ENCODE data around the gene MFSD6L.

Gene MFSD6L

DNA sequence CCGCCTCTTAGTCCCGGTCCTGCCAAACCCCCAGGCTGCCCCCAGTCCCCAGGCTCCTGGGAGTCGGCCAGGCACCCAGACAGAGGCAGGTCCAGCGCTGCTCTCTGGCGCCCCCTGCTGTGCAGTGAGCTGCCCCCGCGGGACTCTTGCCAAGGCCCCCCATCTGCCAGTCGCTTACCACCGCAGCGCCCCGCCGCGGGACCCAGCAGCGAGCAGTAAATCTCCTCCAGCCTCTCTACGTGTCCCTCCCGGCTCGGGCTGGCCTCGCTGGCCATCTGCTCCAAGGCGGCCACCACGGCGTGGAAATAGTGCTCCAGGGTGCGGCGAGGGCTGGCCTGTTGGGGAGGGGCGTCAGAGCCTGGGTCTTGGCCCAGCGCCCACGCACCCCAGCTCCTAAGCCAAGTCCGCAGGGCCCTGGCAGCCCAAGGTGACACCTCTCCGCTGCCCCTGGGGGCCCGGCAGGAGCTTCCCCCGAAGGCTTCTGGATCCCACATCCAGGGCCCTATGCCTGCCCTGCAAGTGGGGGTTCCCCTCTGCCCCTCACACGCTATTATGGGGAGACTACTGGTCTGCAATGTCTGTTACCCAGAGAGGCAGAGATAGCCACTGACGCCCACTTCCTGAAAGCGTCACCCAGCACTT, 33.7 kb upstream of the MFSD6L start:
- no peaks in the 10 kb centered on the region for H3K4me1 Mint-ChIP-seq (ENCODE audit: low read depth)
- H3K27me3 Mint-ChIP-seq (ENCODE audit: low read depth): no peaks in the 10 kb centered on the region
- peak; percentile 14 for DNase-seq (ENCODE audit: low spot score)
- H3K4me3 Mint-ChIP-seq: no peak overlapping the region
- H3K9me3 Mint-ChIP-seq: no peaks in the 10 kb centered on the region
- no peak overlapping the region for H3K27ac Mint-ChIP-seq
- peaks cover 24% of the 10 kb centered on the region for H3K36me3 Mint-ChIP-seq (ENCODE audit: low read depth)

DNA sequence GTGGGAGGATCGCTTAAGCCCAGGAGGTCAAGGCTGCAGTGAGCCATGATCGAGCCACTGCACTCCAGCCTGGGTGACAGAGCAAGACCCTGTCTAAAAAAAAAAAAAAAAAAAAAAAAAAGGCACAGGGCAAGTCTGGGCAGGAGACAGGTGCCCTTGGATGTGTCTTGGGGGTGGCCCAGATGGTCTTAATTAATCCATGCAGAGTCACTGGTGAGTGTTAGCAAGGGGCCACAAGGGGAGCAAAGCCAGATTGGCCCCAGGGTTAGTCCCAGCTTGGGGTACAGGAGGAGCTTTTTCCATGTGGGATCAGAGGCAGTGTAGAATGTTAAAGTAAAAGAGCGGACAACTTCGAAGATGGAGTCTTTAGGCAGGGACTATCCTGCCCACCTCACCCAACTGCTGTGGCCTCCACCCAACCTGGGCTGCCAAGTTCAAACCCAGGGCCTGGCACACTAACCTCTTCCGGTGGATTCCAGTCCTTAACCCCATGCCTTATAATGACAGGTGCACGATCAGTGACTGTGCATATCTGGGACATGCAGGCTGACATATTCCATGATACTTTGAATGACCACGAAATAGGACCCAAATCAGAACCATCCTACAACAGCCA, 32.2 kb upstream of the MFSD6L start:
- peaks cover 20% of the 10 kb centered on the region for H3K36me3 Mint-ChIP-seq (ENCODE audit: low read depth)
- no peak for DNase-seq (ENCODE audit: low spot score)
- no peak overlapping the region for H3K27ac Mint-ChIP-seq
- H3K4me3 Mint-ChIP-seq: no peak overlapping the region
- no peaks in the 10 kb centered on the region for H3K9me3 Mint-ChIP-seq
- H3K27me3 Mint-ChIP-seq (ENCODE audit: low read depth): no peaks in the 10 kb centered on the region
- H3K4me1 Mint-ChIP-seq (ENCODE audit: low read depth): no peaks in the 10 kb centered on the region

DNA sequence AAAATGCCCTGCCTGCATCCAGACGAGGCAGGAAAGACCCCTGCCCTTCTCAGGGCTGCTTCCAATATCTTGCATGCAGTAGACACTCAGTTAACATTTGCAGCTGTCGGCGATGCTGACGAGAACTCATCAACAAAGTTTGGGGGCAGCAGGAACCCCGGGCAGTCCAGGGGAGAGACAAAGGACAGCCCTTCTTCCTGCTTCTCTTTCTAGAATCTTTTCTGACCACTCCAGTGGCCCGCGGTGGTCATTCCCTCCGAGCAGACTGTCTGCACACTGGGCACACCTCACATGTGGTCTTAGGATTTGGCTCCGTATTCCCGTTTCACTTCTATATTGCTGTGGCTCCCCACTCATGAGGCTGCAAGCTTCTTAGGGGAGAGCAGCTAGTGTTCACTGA, 31.0 kb upstream of the MFSD6L start:
- Mint-ChIP-seq H3K4me3 (no peak overlapping the region), H3K4me1 (ENCODE audit: low read depth) (no peaks in the 10 kb centered on the region), H3K36me3 (ENCODE audit: low read depth) (peaks cover 14% of the 10 kb centered on the region), H3K27ac (no peak overlapping the region), H3K27me3 (ENCODE audit: low read depth) (no peaks in the 10 kb centered on the region), H3K9me3 (peaks cover 3% of the 10 kb centered on the region)
- DNase-seq (ENCODE audit: low spot score): no peak

DNA sequence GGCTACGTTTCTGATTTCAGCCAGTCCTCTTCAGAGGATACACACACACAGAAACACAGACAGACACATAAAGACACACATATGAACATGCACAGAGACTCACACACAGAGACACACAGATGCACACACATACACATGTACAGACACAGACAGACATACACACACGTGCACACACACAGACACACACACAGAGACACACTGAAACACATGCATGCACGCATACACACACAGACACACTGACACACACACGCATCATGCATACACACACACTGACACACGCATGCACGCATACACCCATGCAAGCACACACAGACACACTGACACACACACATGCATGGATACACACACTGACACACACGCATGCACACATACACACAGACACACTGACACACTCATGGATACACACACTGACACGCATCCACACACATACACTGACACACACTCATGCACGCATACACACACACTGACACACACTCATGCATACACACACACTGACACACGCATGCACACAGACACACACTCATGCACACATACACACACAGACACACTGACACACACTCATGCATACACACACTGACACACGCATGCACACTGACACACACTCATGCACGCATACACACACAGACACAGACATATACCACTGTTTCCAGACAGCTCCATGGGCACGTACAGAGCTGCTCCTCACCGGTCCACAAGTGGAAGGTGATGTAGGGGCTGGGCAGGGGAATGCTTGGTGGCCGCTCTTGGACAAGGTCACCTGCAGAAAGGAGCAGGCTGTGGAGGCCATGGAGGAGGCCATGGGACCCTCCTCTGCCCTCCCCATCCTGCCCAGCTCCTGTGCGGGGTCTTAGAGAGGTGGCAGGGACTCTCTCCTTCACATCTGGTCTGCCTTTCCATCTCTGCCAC, 30.1 kb upstream of the MFSD6L start:
- H3K4me3 Mint-ChIP-seq: no peak overlapping the region
- no peak overlapping the region for H3K27ac Mint-ChIP-seq
- H3K4me1 Mint-ChIP-seq (ENCODE audit: low read depth): no peaks in the 10 kb centered on the region
- peaks cover 11% of the 10 kb centered on the region for H3K9me3 Mint-ChIP-seq
- H3K36me3 Mint-ChIP-seq (ENCODE audit: low read depth): peaks cover 14% of the 10 kb centered on the region
- H3K27me3 Mint-ChIP-seq (ENCODE audit: low read depth): no peaks in the 10 kb centered on the region
- DNase-seq (ENCODE audit: low spot score): no peak

DNA sequence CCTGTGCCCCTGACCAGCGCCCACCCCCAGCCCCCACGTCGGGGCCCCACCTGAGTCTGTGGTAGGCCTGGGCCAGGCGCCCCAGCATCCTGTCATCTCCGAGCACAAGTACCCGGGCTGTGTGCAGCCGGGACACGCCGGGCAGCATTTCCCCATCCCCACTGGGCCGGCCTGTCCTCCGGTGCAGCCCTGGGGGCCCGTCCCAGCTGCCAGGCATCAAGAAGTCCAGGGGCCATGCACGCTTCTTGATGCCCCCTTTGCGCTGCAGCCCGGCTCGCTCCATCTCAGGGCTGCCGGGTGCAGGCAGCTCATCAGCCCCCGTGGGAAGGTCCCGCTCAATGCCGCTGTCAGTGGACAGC, 29.3 kb upstream of the MFSD6L start:
- Mint-ChIP-seq H3K4me1 (ENCODE audit: low read depth) (no peaks in the 10 kb centered on the region), H3K36me3 (ENCODE audit: low read depth) (peaks cover 11% of the 10 kb centered on the region), H3K27me3 (ENCODE audit: low read depth) (no peaks in the 10 kb centered on the region), H3K4me3 (no peak overlapping the region), H3K27ac (no peak overlapping the region), H3K9me3 (peaks cover 12% of the 10 kb centered on the region)
- no peak for DNase-seq (ENCODE audit: low spot score)

DNA sequence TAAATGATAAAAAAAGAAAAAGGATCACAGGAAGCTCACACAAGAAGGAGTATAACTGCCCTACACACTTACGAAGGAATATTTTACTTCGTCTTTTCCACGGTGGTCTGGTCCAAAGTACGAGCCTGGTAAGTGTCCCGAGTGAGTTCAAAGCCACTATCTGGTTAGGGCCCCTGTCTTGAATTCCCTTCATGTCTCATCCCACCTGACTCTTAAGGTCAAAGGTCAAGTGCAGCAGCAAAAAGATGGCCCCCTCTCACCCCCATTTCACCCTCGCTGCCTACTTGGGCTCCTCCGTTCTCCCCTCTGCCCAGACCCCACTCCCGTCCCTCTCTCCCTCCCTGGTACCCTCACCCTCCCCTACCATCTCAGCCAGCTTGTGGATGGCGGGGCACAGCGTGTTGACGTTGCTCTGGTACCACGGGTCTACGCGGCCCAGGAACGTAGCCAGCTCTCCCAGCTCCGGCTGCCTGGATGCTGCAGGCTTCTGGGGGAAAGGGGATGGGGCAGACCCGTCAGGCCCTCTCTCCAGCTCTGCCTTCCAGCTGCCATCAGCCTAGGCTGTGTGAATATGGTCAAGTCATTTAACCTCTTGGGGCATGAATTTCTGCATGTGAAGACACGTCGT, 27.8 kb upstream of the MFSD6L start:
- Mint-ChIP-seq H3K9me3 (peaks cover 12% of the 10 kb centered on the region), H3K27me3 (ENCODE audit: low read depth) (no peaks in the 10 kb centered on the region), H3K4me3 (no peak overlapping the region), H3K36me3 (ENCODE audit: low read depth) (peaks cover 21% of the 10 kb centered on the region), H3K27ac (no peak overlapping the region), H3K4me1 (ENCODE audit: low read depth) (no peaks in the 10 kb centered on the region)
- DNase-seq (ENCODE audit: low spot score): no peak

DNA sequence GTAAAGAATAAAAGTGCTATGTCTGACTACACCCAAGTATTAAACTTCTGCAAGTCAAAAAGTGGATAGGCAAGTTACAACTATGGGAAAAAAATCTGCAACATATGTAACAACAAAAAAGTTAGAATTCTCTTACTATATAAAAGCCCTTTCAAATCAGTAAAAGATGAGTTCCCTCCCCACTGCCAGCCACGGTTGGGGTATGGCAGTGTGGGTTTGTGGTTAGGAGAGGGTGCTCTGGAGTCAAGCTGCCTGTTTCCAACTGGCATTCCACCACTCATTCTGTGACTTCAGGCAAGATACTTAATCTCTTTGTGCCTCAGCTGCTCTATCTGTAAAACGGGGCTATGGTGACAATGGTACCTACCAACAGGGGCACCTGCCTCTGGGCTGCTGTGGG, 26.6 kb upstream of the MFSD6L start:
- Mint-ChIP-seq H3K36me3 (ENCODE audit: low read depth) (peaks cover 22% of the 10 kb centered on the region), H3K27ac (no peak overlapping the region), H3K4me1 (ENCODE audit: low read depth) (no peaks in the 10 kb centered on the region), H3K4me3 (no peak overlapping the region), H3K27me3 (ENCODE audit: low read depth) (no peaks in the 10 kb centered on the region), H3K9me3 (peaks cover 12% of the 10 kb centered on the region)
- no peak for DNase-seq (ENCODE audit: low spot score)

DNA sequence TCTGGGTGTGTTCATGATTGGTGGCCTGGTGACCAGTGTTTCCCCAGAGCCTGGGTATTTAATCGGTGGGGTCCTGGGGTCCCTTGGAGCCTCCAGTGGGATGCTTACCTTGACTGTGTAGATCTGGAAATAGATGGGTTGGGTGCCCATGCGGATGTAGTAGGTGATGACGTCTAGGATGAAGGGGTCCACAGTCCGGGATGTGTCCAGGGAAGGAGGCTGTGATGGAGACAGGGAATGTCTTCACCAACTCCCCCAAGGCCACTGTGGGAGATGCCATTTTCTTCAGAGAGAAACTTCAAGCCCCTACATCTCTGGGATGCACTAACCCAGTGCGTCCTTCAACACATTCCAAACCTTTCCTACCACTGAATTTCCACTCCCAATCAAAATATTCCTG, 24.1 kb upstream of the MFSD6L start:
- DNase-seq (ENCODE audit: low spot score): no peak
- Mint-ChIP-seq H3K4me1 (ENCODE audit: low read depth) (no peaks in the 10 kb centered on the region), H3K36me3 (ENCODE audit: low read depth) (peaks cover 27% of the 10 kb centered on the region), H3K27me3 (ENCODE audit: low read depth) (no peaks in the 10 kb centered on the region), H3K4me3 (no peak overlapping the region), H3K9me3 (peaks cover 12% of the 10 kb centered on the region), H3K27ac (no peak overlapping the region)

DNA sequence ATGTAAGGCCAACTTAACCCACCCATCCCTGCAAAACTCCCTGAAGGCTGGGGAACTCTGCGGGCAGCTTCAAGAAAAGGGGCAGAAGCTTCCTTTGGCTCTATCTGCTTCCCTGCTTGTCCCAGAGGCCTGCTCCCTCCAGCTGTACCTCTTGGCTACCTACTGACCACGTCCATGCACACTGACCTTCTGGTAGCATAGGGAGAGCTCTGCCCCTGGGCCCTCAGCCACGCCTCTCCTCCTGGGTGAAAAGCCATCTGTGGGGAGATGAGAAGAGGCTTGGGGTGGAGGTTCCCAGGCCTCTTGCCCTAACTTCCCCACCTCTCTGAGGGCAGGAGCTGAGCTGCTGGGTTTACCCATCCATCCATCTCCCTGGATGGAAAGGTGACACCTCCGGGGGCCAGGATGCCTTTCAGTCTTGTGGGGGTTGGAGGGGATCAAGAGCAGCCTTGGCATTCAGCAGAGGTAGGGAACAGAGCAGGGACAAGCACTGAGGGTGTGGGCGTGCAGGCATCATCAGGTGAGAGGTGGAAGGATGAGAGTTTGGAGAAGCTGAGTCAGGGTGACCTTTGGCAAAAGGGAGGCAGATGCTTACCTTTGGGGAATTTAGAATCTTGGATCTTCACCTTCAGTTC, 23.4 kb upstream of the MFSD6L start:
- H3K9me3 Mint-ChIP-seq: peaks cover 12% of the 10 kb centered on the region
- H3K27me3 Mint-ChIP-seq (ENCODE audit: low read depth): no peaks in the 10 kb centered on the region
- no peak overlapping the region for H3K27ac Mint-ChIP-seq
- no peaks in the 10 kb centered on the region for H3K4me1 Mint-ChIP-seq (ENCODE audit: low read depth)
- H3K4me3 Mint-ChIP-seq: no peak overlapping the region
- H3K36me3 Mint-ChIP-seq (ENCODE audit: low read depth): peaks cover 27% of the 10 kb centered on the region
- no peak for DNase-seq (ENCODE audit: low spot score)

DNA sequence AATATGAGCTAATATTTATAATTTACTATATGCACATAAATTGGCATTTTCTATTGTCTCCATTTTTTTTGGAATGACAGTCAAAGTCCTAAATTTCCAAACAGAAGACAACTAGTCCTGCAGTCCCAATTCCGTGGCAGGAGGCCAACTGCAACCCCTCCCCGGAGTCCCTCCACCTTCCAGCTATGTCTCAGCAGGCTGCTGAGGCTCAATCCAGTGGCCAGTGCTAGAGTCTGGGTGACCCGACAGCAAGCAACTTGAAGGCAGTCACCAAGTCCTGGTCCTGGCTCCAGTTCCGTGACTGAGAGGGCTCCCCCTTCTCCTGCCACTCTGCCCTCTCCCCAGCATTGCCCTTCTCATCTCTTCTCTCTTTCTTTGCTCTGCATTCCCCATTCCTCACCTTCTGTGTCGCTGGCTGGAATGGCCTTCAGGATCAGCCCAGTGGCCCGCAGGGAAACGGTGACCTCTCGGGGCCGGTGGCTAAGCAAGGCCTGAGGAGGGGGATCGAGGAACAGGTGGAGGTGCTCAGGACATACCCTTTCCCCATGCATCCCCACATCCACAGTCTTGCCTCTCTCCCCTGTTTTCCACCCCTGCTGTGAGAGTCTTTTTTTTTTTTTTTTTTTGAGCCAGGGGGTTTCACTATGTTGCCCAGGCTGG, 22.4 kb upstream of the MFSD6L start:
- Mint-ChIP-seq H3K36me3 (ENCODE audit: low read depth) (peaks cover 27% of the 10 kb centered on the region), H3K27me3 (ENCODE audit: low read depth) (no peaks in the 10 kb centered on the region), H3K27ac (no peak overlapping the region)

DNA sequence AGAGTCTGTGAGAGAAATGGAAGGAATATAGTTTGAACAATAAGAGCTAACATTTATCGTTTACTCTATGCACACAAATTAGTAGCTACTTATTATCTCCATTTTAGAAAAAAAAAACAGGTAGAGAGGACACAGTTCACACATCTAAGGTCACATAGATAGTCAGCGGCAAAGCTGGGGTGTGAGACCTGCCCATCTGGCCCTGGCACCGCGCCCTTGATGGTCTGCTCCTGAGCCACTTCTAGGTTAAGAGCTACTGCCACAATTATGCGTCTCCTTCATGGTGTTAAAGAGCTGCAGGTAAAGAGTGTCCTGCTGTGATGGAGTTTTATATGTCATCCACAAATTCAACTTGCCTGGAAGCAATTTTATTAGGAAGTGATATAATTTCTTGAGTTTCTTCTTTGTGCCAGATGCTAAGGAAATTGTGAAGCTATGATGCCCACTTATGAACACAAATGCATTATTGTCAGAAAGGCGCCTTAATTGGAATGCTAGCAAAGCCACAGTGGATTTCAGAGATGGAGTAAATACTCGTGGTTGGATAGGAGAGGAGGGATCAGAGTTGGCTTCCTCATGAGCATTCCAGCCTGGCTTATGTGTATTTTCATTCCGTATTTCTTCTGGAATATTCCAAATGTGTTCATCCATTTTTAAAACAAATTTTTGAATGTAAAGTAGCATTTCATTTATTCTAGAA, 21.3 kb upstream of the MFSD6L start:
- Mint-ChIP-seq H3K27ac (no peak overlapping the region), H3K4me3 (no peak overlapping the region), H3K9me3 (peaks cover 12% of the 10 kb centered on the region), H3K36me3 (ENCODE audit: low read depth) (peaks cover 24% of the 10 kb centered on the region), H3K27me3 (ENCODE audit: low read depth) (no peaks in the 10 kb centered on the region), H3K4me1 (ENCODE audit: low read depth) (no peaks in the 10 kb centered on the region)
- no peak for DNase-seq (ENCODE audit: low spot score)

More for the DNA sequence above, 22.4 kb upstream of the MFSD6L start:
- no peak for DNase-seq (ENCODE audit: low spot score)
- Mint-ChIP-seq H3K4me3 (no peak overlapping the region), H3K9me3 (peaks cover 12% of the 10 kb centered on the region), H3K4me1 (ENCODE audit: low read depth) (no peaks in the 10 kb centered on the region)

DNA sequence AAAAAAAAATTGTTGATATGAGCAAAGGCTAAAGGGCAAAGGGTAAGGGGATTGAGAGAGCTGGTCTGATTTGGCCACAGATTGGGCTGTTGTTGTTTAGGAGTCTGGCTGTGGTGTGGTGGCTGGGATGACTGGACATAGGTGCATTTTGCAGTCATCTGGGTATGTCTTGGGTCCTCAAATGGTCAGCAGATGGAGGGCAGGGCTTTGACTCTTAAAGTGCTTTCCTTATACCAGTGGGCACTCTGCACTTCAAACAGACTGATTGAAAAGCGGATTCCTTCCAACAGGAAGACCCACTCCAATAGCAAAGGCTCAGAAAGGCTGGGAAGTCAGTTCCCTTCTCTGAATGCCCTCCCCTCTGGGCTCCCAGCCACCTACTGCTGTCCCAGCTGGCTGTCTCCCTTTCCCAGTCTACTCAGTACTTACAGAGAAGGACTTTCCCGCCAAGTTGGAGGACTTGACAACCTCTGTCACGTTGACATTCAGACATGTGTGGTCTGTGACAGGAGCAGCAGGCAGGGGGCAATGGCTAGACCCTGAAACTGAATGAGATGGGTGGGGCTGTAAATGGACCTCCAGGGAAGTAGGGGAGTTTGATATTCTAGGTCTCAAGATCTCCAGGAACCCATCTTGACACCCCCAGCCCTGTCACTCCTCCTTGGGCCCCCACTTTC, 19.6 kb upstream of the MFSD6L start:
- Mint-ChIP-seq H3K4me3 (no peak overlapping the region), H3K9me3 (peaks cover under 1% of the 10 kb centered on the region), H3K36me3 (ENCODE audit: low read depth) (peaks cover 28% of the 10 kb centered on the region), H3K27ac (no peak overlapping the region), H3K4me1 (ENCODE audit: low read depth) (no peaks in the 10 kb centered on the region), H3K27me3 (ENCODE audit: low read depth) (no peaks in the 10 kb centered on the region)
- DNase-seq (ENCODE audit: low spot score): no peak

Data from T-helper 2 cell treated with Interferon-gamma antibody and Interleukin-4, amounts not matched to agents 5 μg/mL and 100 μg/mL, for 36 hours (primary cell).